A673 (cell line): ENCODE results near the gene ZMYND8.

Experiments
- CTCF ChIP-seq: fragments of 300-800, 200-600 bp; sonication (generic); conservative IDR thresholded peaks from 2 replicates; pipeline ENCODE4 v1.5.1; 2017; ENCODE audit warnings: low read depth, mild to moderate bottlenecking, antibody characterized with exemption, low read length, moderate library complexity, mixed read lengths
- EZH2 ChIP-seq: fragments of 200-600 bp; sonication (generic); IDR thresholded peaks from 2 replicates; pipeline ENCODE4 v1.6.1; 2017; ENCODE audit warnings: borderline replicate concordance, low read depth, mild to moderate bottlenecking, mixed read lengths, antibody characterized with exemption, low read length; ENCODE audit not compliant: poor library complexity, severe bottlenecking

DNA sequence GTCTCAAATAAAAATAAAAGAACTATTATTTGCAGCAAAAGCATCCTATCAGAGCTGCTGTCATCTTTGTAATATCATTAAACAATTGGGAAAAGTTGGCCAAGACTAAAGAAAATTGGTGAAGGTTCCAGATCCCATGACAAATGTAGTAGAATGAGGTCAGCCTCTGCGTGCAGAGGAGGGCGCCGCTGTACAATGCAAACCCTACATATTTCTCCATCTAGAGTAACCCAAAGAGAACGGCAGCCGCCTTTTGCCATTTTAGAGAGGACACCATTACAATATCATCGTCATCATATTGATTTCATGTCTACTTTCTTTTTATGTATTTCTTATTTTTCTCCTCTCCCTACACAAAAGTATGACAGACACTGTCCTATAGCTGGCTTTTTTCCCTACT lies 59.5 kb downstream of the ZMYND8 start:
- TF ChIP-seq CTCF, result peak; percentile 31; the same call in 1 of the 2 replicates
- no peak for TF ChIP-seq EZH2
